IPS-20b (cell line): ENCODE results near the gene LASP1.

Experiments
- H3K27ac ChIP-seq: one replicate; pipeline ENCODE4 v1.5.1; 2013; ENCODE audit warnings: low read length
- H3K27me3 ChIP-seq: 2 replicates; pipeline ENCODE4 v1.6.1; 2013; ENCODE audit warnings: mild to moderate bottlenecking, low read length, inconsistent platforms; ENCODE audit not compliant: insufficient read depth
- H3K36me3 ChIP-seq: 2 replicates; pipeline ENCODE4 v1.6.1; 2013; ENCODE audit warnings: low read depth, mild to moderate bottlenecking, inconsistent platforms, low read length, moderate library complexity; ENCODE audit not compliant: insufficient read depth
- H3K4me1 ChIP-seq: 2 replicates; pipeline ENCODE4 v1.6.1; 2013; ENCODE audit warnings: mild to moderate bottlenecking, control low read depth, inconsistent platforms, low read length, moderate library complexity; ENCODE audit not compliant: insufficient read depth
- H3K4me3 ChIP-seq: 2 replicates; pipeline ENCODE4 v1.5.1; 2013; ENCODE audit warnings: mild to moderate bottlenecking, low read length, inconsistent platforms
- H3K9ac ChIP-seq: 2 replicates; pipeline ENCODE4 v1.6.1; 2013; ENCODE audit warnings: low read depth, mild to moderate bottlenecking, inconsistent platforms, low read length, moderate library complexity
- H3K9me3 ChIP-seq: 2 replicates; pipeline ENCODE4 v1.6.1; 2013; ENCODE audit warnings: mild to moderate bottlenecking, low read depth, low read length, inconsistent platforms; ENCODE audit not compliant: insufficient read depth

The LASP1 gene

GRCh38 chr17:38869526-38870258 lies at the start of gene LASP1:
Gene LASP1 (plus strand): TSS chr17:38870058. CDS start chr17:38870190, 132 bp downstream.
- H3K4me3 ChIP-seq = peak within 1 kb of the TSS; percentile 77
- peak within 1 kb of the TSS; percentile 96 for H3K9ac ChIP-seq
- H3K36me3 ChIP-seq = no peaks in the 10 kb centered on the region; the same call in 1 of the 2 replicates
- H3K9me3 ChIP-seq = no peaks in the 10 kb centered on the region
- H3K27ac ChIP-seq = peak within 1 kb of the TSS; percentile 65
- H3K27me3 ChIP-seq = peaks cover 9% of the 10 kb centered on the region; the same call in 1 of the 2 replicates
- H3K4me1 ChIP-seq = peaks cover 17% of the 10 kb centered on the region; the same call in 1 of the 2 replicates

- Histone ChIP-seq H3K27me3 (no peaks in the 10 kb centered on the region), H3K9ac (peak within 1 kb of the TSS; percentile 91), H3K4me1 (0 out of 2 replicates have a peak, but pooled peaks cover 2% of the 10 kb centered on the region), H3K27ac (peak within 1 kb of the TSS; percentile 96), H3K9me3 (no peaks in the 10 kb centered on the region), H3K36me3 (peaks cover 8% of the 10 kb centered on the region), H3K4me3 (peak within 1 kb of the TSS; percentile 89)
Observed at GRCh38 chr17:38824899-38825761, 44.7 kb upstream of the LASP1 start, which contains the start of gene CWC25. Gene CWC25 (minus strand): TSS chr17:38825321. CDS start chr17:38825183, 138 bp downstream.

DNA sequence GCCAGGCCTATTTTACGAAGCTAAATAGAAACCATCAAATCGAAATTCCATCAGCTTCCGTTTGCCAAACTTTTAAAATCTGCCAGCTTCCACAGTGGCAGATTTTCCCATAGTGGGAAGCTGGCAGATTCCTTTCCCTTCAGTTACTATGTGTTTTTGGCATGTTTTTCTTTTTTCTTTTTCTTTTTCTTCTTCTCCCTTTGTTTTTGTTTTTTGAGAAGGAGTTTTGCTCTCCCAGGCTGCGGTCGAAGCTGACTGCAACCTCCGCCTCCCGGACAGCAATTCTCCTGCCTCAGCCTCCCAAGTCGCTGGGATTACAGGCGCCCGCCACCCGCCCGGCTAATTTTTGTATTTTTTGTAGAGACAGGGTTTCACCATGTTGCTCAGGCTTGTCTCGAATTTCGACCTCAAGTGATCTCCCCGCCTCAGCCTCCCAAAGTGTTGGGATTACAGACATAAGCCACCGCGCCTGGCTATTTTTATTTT lies 44.1 kb upstream of the LASP1 start:
- Histone ChIP-seq H3K9me3 (no peaks in the 10 kb centered on the region), H3K4me3 (peak overlapping the region; percentile 89), H3K9ac (peak overlapping the region; percentile 91), H3K36me3 (peaks cover 1% of the 10 kb centered on the region; the same call in 1 of the 2 replicates), H3K4me1 (0 out of 2 replicates have a peak, but pooled peaks cover 2% of the 10 kb centered on the region), H3K27ac (peak overlapping the region; percentile 96), H3K27me3 (no peaks in the 10 kb centered on the region; the same call in 1 of the 2 replicates)

DNA sequence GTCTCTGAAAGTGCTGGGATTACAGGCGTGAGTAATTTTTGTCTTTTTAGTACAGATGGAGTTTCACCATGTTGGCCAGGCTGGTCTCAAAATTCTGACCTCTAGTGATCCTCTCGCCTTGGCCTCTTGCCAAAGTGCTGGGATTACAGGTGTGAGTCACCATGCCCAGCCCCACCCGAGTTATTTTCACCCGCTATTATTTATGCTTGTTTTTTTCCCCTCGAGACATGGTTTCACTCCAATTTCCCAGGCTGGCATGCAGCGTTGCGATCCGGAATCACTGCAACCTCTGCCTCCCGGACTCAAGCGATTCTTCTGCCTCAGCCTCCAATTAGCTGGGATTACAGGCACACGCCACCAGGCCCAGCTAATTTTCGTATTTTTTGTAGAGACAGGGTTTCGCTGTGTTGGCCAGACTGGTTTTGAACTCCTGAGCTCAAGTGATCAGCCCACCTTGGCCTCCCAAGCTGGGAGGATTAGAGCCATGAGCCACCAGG lies 25.5 kb upstream of the LASP1 start:
- H3K4me1 ChIP-seq = peaks cover 3% of the 10 kb centered on the region; the same call in 1 of the 2 replicates
- peaks cover 28% of the 10 kb centered on the region for H3K36me3 ChIP-seq
- no peak overlapping the region for H3K9ac ChIP-seq
- no peaks in the 10 kb centered on the region for H3K9me3 ChIP-seq
- no peak overlapping the region for H3K27ac ChIP-seq
- H3K4me3 ChIP-seq = no peak overlapping the region
- H3K27me3 ChIP-seq = no peaks in the 10 kb centered on the region

- Histone ChIP-seq H3K4me1 (peaks cover 10% of the 10 kb centered on the region; the same call in 1 of the 2 replicates), H3K27ac (no peak overlapping the region), H3K27me3 (no peaks in the 10 kb centered on the region), H3K9me3 (no peaks in the 10 kb centered on the region), H3K36me3 (peaks cover 67% of the 10 kb centered on the region), H3K9ac (no peak overlapping the region), H3K4me3 (no peak overlapping the region)
Observed at GRCh38 chr17:38848557-38848891, 21.3 kb upstream of the LASP1 start.

DNA sequence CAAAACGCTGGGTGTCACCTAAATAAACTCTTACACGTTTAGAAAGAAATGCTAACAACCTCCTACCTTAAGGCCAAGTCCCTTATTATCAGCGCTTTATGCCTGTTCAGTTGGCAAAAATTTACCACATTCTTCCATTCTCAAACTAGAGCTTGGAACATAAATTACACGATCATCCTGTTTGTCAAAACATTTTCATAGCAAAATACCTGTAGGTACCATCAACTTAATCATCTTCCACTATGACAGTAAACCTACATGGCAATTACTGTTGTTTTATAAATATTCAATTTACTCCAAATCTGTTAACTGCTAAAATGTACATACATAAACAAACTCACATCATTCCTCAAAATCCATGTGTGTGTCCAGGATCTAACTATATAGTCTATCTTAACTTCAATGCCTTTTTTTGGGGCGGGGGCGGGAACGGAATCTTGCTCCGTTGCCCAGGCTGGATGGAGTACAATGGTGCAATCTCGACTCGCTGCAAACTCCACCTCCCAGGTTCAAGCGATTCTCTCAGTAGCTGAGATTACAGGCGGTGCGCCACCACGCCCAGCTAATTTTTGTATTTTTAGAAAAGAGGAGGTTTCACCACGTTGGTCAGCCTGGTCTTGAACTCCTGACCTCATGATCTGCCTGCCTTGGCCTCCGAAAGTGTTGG lies 20.8 kb upstream of the LASP1 start:
- Histone ChIP-seq H3K27me3 (no peaks in the 10 kb centered on the region), H3K27ac (no peak overlapping the region), H3K4me3 (no peak overlapping the region), H3K36me3 (peaks cover 67% of the 10 kb centered on the region), H3K9ac (no peak overlapping the region), H3K4me1 (peaks cover 10% of the 10 kb centered on the region; the same call in 1 of the 2 replicates), H3K9me3 (no peaks in the 10 kb centered on the region)

DNA sequence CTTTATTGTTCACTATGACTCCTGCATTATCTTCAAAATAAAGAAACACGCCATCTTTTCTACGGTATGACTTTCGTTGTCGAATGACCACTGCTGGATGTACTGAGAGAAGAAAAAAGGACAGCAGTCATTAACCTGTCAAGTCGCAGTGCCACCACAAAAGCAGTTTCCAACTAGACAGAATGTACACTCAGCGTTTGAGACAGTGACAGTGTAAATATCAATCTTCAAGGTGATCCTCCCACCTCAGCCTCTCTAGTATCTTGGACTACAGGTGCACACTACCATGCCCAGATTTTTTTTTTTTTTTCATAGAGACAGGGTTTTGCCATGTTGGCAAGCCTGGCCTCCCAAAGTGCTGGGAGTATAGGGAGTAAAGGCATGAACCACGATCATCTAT lies 19.5 kb upstream of the LASP1 start:
- H3K4me3 ChIP-seq = peak overlapping the region; percentile 97
- H3K9ac ChIP-seq = peak overlapping the region; percentile 99
- no peaks in the 10 kb centered on the region for H3K9me3 ChIP-seq
- no peaks in the 10 kb centered on the region for H3K27me3 ChIP-seq
- no peak overlapping the region for H3K27ac ChIP-seq
- H3K36me3 ChIP-seq = peaks cover 67% of the 10 kb centered on the region
- H3K4me1 ChIP-seq = peaks cover 10% of the 10 kb centered on the region; the same call in 1 of the 2 replicates

DNA sequence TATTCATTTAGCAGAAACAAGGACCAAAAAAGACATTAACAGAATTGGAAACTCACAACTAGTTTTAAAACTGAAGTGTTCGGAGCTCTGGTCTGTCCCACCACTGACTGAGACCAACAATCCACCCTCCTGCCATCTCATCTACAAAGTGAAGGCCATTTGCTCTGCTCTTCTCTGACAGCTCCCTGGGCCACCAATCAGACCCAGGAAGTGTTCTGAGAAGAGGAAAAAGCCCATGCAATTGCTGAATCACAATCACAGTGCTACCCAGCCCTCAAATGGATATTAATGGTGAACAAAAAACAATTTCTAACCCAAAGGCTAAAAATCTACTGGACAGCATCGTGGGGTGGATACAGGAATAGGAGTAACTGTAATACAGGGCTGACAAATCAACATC lies 18.4 kb upstream of the LASP1 start:
- Histone ChIP-seq H3K4me3 (peak overlapping the region; percentile 97), H3K9ac (peak overlapping the region; percentile 99; the same call in 1 of the 2 replicates), H3K27ac (no peak overlapping the region), H3K4me1 (peaks cover 10% of the 10 kb centered on the region; the same call in 1 of the 2 replicates), H3K9me3 (no peaks in the 10 kb centered on the region), H3K27me3 (no peaks in the 10 kb centered on the region), H3K36me3 (peaks cover 65% of the 10 kb centered on the region)

DNA sequence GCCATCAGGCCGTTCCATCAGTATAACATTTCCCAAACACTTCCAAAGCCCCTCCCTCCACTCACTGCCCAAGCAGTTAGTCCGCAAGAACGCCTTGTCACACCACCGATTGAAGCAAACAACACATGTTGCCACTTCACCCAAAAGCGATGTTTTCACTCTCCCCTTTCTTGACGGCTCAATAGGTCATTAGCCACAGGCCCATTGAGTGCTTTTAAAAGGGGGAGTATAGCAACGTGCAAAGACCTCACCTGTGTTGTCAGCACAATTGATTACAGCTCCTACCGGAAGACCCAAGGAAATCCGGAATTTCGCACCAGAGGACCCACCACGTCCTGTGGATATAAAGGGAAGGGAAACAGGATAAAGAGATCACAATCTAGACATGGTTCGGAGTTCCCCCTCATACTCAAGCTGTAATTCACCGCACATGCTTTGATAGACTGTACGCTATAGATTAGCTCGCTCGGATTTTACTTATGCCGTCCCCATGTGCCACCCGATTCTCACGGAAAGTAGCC lies 17.0 kb upstream of the LASP1 start:
- peak overlapping the region; percentile 100 for H3K27ac ChIP-seq
- no peaks in the 10 kb centered on the region for H3K9me3 ChIP-seq
- peak overlapping the region; percentile 99 for H3K9ac ChIP-seq
- H3K4me1 ChIP-seq = peaks cover 10% of the 10 kb centered on the region; the same call in 1 of the 2 replicates
- no peaks in the 10 kb centered on the region for H3K27me3 ChIP-seq
- H3K4me3 ChIP-seq = peak overlapping the region; percentile 97
- peaks cover 54% of the 10 kb centered on the region for H3K36me3 ChIP-seq

DNA sequence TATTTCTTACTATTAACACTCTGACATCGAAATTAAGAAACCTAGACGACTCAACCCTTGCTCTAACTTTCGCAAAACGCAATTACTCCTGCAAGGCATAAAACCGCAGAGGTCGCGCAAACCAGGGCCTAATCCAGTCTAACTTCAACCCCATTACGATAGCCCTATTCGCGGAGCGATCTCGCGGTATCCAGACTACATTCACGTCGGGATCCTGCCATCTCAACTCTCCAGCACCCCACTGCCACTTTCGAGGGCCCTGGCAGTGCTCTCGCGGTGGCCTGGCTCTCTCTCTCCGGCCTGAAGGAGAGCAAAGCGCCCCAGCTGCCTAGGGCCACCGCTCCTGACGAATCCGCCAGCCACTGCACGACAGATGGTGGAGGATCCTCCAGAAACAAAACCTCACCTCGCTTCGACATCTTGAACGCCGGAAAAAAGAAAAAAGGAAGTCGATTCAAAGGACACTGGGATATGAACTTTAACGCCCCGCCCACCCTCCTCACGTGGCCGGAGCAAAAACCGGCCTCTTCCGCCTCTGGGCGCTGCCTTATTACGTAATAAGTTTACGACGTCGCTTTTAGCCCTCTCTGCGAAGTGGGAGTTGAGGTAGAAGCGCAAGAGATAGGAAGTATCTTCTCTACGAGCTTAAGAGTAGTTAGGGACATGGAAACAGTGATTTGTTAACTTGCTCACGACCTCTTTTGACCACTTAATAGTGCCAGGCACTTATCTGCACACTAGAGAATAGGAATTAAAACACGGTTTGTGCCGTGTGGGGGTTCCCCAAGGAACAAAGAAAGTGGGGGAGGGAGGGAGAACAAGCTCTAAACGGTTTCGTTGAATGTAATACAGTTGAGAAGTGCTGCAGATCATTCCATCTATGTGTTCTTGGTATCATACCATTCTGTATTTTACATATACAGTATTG lies 16.3 kb upstream of the LASP1 start, which contains the start of gene RPL23:
Gene RPL23, minus strand, starts transcription at position 430 of the 928 bp plus-strand sequence. Its CDS starts 11 bp downstream, at position 419.
- H3K27me3 ChIP-seq = no peaks in the 10 kb centered on the region
- H3K36me3 ChIP-seq = peaks cover 47% of the 10 kb centered on the region
- no peaks in the 10 kb centered on the region for H3K9me3 ChIP-seq
- peak within 1 kb of the TSS; percentile 99 for H3K9ac ChIP-seq
- peak within 1 kb of the TSS; percentile 100 for H3K27ac ChIP-seq
- H3K4me3 ChIP-seq = peak within 1 kb of the TSS; percentile 97
- H3K4me1 ChIP-seq = peaks cover 10% of the 10 kb centered on the region; the same call in 1 of the 2 replicates
